NCI-H82 treated with DMSO at 0.1 percent for 48 hours (cell line): ENCODE data around the gene CLRN2.

Experiments used
- DNase-seq: peaks from one replicate; lab custom pipeline; 2025; ENCODE audit not compliant: unreplicated experiment; lab: John Stamatoyannopoulos, UW

The CLRN2 gene

DNA sequence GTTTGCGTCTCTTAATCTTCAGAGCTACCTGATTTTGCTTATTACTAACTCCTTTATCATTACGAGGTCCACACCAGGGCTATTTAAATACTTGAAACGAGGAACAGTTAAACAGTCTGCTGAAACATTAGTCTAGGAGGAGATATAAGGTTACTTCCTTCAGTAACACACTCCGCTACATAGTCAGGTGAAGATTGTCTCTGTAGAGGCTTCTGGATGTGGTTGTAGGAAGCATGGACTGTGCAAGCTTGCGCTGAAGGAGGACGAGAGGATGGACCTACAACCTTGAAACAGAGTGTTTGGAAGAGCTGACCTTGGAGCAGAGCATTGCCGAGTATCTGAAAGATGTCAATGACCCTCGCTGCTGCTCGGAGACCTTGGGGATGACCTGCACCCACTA lies at the start of gene CLRN2:
CLRN2 (plus strand) TSS at position 301 of the 400 bp plus-strand sequence. CDS start 102 bp downstream, outside the sequence.
- no peak for DNase-seq

DNA sequence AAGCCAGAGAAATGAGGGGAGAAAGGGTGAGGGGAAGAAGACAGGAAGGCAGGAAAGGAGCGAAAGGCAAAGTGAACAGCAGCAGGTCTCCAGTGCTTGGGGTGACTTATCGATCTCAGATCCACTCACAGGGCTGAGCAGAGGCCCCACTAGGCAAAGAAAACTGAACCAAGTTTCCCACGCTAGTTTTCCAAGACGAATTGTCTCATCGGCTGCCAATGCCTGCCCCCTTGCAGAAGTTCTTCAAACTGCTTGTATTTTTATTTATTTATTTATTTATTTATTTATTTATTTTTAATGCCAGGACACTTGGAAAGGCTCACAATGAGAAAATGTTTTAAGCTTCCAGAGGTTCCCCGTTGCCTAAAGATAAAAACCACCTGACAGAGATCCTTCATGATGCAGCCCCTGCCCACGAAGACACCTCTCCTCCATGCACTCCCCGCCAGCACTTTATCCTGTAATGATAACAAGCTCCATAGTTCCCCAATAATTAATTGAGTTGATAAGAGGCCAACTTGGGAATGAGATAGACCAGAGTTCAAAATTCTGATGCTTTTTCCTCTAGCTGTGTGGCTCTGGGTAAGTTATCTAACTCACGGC lies 46.2 kb upstream of the CLRN2 start:
- no peak for DNase-seq

- no peak for DNase-seq
These were observed 44.9 kb upstream of the CLRN2 start for GRCh38 chr4:17469931-17470674.

DNA sequence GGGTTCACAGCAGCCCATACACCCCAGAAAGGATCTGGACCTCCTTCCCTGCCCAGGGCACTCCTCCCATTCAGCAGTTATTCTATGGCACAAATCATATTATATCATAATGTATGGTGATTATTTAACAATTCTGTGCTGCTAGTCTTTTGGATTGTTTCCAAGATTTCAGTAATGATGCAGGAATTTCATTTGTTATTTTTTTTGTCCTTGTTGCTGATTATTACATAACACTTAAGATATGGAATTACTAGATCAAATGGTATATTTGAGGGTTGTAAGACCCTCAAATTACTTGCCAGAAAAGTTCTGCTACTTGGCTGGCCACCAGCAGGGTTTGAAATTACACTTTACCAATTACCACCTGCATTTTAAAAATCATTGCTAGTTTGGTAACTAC lies 39.5 kb upstream of the CLRN2 start:
- no peak for DNase-seq

DNA sequence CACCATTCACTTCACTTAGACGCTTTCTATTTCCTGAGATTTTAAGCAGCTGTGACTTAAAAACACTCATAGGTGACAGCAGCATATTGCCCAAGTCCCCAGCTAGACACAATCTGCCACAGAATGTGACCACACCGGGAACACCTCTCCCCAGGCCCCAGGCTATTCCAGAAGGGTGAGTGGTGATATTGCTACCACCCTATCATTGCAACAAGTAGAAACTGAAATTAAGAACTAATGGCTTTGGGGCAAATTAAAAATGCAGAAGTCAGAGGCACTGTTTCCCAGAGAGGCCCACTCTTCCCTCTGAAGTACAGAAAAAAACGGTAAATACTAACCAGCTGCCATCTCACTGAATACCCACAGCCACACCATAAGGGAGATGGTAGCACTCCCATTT lies 38.1 kb upstream of the CLRN2 start:
- no peak for DNase-seq

GRCh38 chr4:17477774-17478472 lies 37.0 kb upstream of the CLRN2 start:
- no peak for DNase-seq

DNA sequence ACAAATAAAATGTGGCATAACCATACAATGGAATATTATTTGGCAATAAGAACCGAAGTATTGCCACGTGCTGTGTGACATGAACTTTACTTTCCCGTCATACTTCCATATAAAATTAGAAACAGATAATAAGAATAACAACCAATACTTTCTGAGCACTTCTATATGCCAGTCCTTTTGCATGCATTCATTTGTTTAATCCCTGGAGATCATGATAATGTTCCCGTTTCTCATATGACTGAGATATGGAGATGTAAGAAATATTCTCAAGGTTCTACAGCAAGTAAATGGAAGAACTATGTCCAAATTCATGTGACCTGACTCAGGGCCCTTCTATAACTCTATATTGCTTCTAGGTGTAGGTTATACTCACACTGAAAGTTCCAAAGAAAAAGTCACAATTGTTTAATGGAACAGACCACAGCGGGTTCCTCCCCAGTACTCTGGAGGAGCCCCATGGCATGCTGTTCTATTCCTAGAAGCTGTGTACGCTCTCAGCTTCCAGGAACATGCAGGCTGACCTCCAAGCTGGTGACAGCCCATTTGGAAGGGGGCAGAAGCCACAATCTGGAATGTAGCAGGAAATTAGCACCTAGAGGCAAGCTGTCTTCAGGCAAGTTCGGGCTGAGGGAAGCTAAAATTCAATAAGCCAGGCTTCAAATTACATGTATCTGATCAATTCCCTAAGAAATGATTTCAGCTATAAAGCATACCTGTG lies 34.6 kb upstream of the CLRN2 start:
- DNase-seq: no peak

GRCh38 chr4:17480955-17481354 lies 34.0 kb upstream of the CLRN2 start:
- DNase-seq: no peak

DNA sequence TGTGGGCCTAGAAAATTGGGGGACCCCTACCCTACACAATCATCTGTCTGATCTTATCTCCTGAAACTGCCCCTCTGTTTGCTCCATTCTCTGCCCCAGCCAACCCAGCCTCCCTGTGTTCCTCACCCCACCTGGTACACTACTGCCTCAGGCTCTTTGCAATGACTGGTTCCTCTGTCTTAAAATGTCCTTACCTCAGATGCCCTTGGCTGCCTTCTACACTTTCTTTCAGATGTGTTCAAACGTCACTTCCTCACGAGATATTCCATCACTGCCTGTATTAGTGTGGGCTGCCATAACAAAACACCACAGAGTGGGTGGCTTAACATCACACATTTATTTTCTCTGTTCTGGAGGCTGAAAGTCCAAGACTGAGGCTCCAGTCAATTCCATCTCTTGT lies 32.2 kb upstream of the CLRN2 start:
- no peak for DNase-seq

DNA sequence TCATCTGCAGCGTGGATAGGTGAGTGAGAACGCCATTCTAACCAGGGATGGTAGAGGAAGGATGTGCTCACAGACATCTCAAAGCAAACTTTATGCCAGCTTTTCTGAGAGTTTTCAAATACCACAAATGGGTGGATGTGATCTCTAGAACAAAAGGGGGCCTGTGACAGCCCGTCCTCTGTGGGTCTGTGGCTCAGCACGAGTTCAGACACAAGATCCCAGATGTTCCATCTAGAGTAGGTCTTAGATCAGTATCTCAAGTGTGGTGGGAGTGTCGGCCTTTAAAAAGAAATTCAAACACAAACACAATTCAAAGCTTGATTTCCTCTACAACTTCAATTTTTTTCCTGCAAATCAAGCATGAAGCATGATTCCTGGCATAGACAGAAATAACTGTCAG lies 25.8 kb upstream of the CLRN2 start:
- no peak for DNase-seq

GRCh38 chr4:17489721-17490120 lies 25.2 kb upstream of the CLRN2 start:
- DNase-seq: no peak

- no peak for DNase-seq
These were observed 24.3 kb upstream of the CLRN2 start for GRCh38 chr4:17490575-17491059.

GRCh38 chr4:17491196-17491595 lies 23.8 kb upstream of the CLRN2 start:
- no peak for DNase-seq

- DNase-seq: no peak
These were observed 22.8 kb upstream of the CLRN2 start for GRCh38 chr4:17492058-17492741.

DNA sequence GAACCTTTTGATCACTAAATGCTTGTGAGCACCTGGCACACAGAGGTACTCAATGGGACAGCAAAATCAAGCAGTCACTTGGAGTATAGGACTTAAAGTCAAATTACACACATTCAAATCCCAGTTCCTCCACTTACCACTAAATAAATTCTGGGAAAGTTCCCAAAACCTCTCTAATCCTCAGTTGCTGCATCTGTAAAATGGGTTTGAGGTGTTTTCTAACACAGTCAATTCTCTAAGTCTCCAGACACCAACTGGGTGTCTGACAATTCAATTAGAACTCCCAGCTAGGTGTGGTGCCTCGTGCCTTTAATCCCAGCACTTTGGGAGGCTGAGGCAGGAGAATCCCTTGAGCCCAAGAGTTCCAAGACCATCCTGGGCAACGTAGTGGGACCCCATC lies 22.1 kb upstream of the CLRN2 start:
- no peak for DNase-seq

DNA sequence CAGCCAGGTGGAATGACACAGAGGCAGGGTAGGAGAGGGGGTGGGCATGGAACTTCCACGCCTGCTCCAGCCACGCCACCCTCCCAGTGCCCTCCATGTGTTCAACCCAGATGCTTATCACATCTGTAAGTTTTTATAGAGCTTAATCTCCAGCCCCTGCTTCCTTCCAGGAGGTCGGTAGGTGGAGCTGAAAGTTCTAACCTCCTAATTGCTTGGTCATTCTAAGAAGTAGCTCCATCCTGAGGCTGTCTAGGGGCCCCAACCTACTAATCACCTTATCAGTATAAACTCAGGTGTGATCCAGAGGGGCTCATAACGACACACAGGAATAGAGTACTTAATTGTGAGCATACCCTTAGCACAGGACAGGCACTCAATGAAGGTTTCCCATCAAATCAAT lies 21.3 kb upstream of the CLRN2 start:
- no peak for DNase-seq

DNA sequence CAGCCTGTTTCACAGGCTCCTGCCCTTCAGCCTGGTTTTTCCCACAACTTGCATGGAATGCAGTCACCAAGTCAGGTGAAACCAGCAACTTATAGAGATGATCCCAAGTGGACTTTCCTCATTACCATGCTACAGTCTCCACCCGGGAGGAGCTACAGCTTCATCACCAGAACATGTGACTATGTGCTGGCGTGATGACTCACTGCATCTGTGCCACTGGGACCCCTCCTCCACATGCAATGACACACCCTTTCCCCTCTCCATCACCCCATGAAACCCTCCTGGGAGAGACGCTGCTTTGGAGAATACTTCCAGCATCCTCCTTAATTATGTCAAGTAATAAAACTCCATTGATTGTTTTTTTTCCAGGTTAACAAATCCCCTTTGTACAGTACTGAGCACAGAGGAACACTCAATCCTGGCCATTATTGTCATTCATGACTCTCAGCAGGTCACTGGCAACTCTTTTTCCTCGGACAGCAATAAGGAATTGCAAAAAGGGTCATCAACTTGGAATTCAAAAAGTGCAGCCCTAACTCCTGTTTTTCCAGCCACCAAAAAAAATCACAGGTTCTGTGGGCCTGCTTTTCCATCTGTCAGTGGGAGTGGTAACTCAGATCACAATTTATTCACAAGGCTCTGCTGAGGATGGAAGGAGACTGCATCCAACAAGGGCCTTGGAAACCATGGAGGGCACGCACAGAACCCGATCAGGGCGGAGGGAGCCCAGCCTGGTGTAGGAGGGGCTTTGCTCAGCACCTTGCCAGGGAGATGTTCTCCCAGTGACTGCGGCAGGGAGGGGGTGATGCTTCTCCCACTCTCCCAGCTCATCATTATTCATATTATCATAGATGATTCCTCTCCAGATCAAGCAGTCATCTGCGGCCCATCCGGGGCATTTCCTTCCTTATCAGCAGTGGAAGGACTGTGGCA lies 20.4 kb upstream of the CLRN2 start:
- no peak for DNase-seq

DNA sequence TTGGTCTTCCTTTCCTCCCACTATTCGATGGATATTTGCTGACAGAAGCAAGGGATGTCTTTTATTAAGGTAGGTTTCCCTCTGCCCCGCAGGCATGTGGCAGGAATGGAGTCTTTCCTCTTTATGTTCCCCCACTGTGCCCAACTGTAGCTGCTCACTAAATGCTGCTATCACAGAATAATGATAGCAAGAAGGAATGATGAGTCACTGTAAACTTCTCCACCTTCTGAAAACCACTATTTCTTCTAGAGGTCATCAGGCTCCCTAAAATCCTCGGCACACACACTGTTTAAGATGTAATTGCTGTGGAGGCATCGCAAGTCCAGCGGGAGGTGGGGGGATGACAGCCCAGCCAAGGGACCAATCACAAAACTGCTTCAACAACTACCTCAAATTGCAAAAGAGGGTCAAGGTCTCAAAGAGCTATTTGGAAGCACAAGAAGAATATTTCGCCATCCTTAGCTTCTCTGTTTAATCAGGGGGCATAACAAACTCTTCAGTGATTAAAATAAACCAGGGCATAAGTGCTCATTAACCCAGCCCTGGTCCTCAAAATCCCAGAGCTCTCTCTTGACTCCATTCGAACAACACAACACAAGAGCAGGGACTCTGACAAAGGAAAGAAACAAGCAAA lies 17.0 kb upstream of the CLRN2 start:
- no peak for DNase-seq

GRCh38 chr4:17500574-17500973 lies 14.4 kb upstream of the CLRN2 start:
- no peak for DNase-seq
